H1 (cell line): ENCODE measurements around the gene KIAA0319L. TPM values are rescaled to one million over a fixed set of nuclear protein-coding genes. Genes with fewer than 3 reads are reported as not detected.
A peak's percentile ranks its signal among the peaks of the same experiment; 100 is the strongest.

Experiments
- CTCF ChIA-PET: fragments of 300-600 bp; sonication (Branson Sonifier 250); formaldehyde crosslinking; loops from one replicate; lab custom pipeline; 2021; ENCODE audit not compliant: partially characterized antibody; lab: Charles Lee
- POLR2A ChIA-PET: fragments of 300-600 bp; sonication (Branson Sonifier 250); formaldehyde crosslinking; loops from one replicate; lab custom pipeline; 2021; ENCODE audit warnings: inconsistent platforms; ENCODE audit not compliant: partially characterized antibody; lab: Charles Lee
- DNase-seq, 2 experiments: peaks; one replicate each; pipeline versions ENCODE4 v3.0.0 to v3.0.0-alpha.2; 2010 to 2022; ENCODE audit warnings: low spot score in 2 of 2, low read depth in 1 of 2, mixed read lengths in 1 of 2
- FAIRE-seq: peaks from 2 replicates; lab custom pipeline; 2011; peaks lifted over from hg19 to GRCh38; lab: Jason Lieb, UNC
- H2AFZ ChIP-seq: 2 replicates; pipeline ENCODE4 v1.8.1; 2012; ENCODE audit warnings: low read length, inconsistent platforms
- H2AK5ac ChIP-seq: 2 replicates; pipeline ENCODE4 v1.6.1; 2013; ENCODE audit warnings: low read depth, low read length
- H2BK120ac ChIP-seq: replicated peaks from 2 replicates; pipeline ENCODE3; 2013; ENCODE audit warnings: low read depth, low read length, inconsistent platforms
- H2BK12ac ChIP-seq: 2 replicates; pipeline ENCODE4 v1.6.1; 2013; ENCODE audit warnings: low read depth, low read length
- H2BK15ac ChIP-seq: 2 replicates; pipeline ENCODE4 v1.6.1; 2013; ENCODE audit warnings: low read length
- H2BK20ac ChIP-seq: 2 replicates; pipeline ENCODE4 v1.6.1; 2013; ENCODE audit warnings: low read length
- H2BK5ac ChIP-seq: 2 replicates; pipeline ENCODE4 v1.6.1; 2013; ENCODE audit warnings: low read depth, low read length
- H3K14ac ChIP-seq: 2 replicates; pipeline ENCODE4 v1.6.1; 2013; ENCODE audit warnings: inconsistent platforms; ENCODE audit not compliant: insufficient read length
- H3K18ac ChIP-seq: 2 replicates; pipeline ENCODE4 v1.6.1; 2013; ENCODE audit warnings: low read length; ENCODE audit errors: extremely low read depth
- H3K23ac ChIP-seq: 2 replicates; pipeline ENCODE4 v1.6.1; 2013; ENCODE audit warnings: inconsistent platforms; ENCODE audit not compliant: insufficient read length
- H3K23me2 ChIP-seq: 2 replicates; pipeline ENCODE4 v1.6.1; 2013; ENCODE audit warnings: low read depth, low read length
- H3K27ac ChIP-seq: 2 replicates; pipeline ENCODE4 v1.6.1; 2011; ENCODE audit warnings: low read depth, low read length, inconsistent platforms
- H3K27me3 ChIP-seq, 4 experiments: replicated peaks in 1 of 4; 1 replicate in 1 of 4; 2 replicates in 3 of 4; pipeline versions ENCODE4 v1.6.1 to v1.8.1; 2011 to 2013; ENCODE audit warnings: low read length in 3 of 4, mild to moderate bottlenecking in 3 of 4, inconsistent platforms in 2 of 4, mixed read lengths in 2 of 4, moderate library complexity in 1 of 4; ENCODE audit not compliant: control insufficient read depth in 3 of 4, insufficient read depth in 3 of 4; ENCODE audit errors: extremely low read depth in 1 of 4
- H3K36me3 ChIP-seq, 4 experiments: 2 replicates each; pipeline versions ENCODE4 v1.6.1 to v1.8.1; 2011 to 2013; ENCODE audit warnings: mild to moderate bottlenecking in 4 of 4, low read length in 3 of 4, moderate library complexity in 2 of 4, control low read depth in 1 of 4, inconsistent platforms in 1 of 4; ENCODE audit not compliant: insufficient read depth in 4 of 4, control insufficient read depth in 2 of 4
- H3K4ac ChIP-seq: replicated peaks from 2 replicates; pipeline ENCODE3; 2013; ENCODE audit warnings: low read length, low read depth, mixed read lengths, inconsistent platforms; ENCODE audit not compliant: insufficient read length
- H3K4me1 ChIP-seq, 4 experiments: replicated peaks in 1 of 4; 1 replicate in 1 of 4; 2 replicates in 3 of 4; pipeline versions ENCODE4 v1.6.1 to v1.8.1; 2011 to 2013; ENCODE audit warnings: low read length in 3 of 4, inconsistent platforms in 2 of 4, mixed read lengths in 1 of 4; ENCODE audit not compliant: insufficient read depth in 4 of 4, control insufficient read depth in 3 of 4
- H3K4me2 ChIP-seq, 2 experiments: 2 replicates each; pipeline versions ENCODE4 v1.6.1 to v1.8.1; 2011 to 2013; ENCODE audit warnings: low read depth in 2 of 2, low read length in 2 of 2, control low read depth in 1 of 2, inconsistent platforms in 1 of 2, mild to moderate bottlenecking in 1 of 2; ENCODE audit not compliant: insufficient read depth in 1 of 2
- H3K4me3 ChIP-seq, 4 experiments: fragments of 200-600, 300-600 bp in 1 of 4; sonication (generic), shearing (Covaris generic), sonication (Bioruptor Twin) in 1 of 4; 2 replicates each; pipeline versions ENCODE4 v1.5.1 to v1.8.1; 2011 to 2016; ENCODE audit warnings: low read length in 4 of 4, low read depth in 3 of 4, control low read depth in 2 of 4, inconsistent platforms in 2 of 4, mild to moderate bottlenecking in 2 of 4, mixed read lengths in 1 of 4, moderate library complexity in 1 of 4; ENCODE audit not compliant: insufficient read depth in 2 of 4; ENCODE audit errors: extremely low read depth in 1 of 4
- H3K56ac ChIP-seq: replicated peaks from 2 replicates; pipeline ENCODE3; 2013; ENCODE audit warnings: low read depth, mild to moderate bottlenecking, mixed read lengths, low read length, inconsistent platforms; ENCODE audit not compliant: insufficient read length
- H3K79me1 ChIP-seq: 2 replicates; pipeline ENCODE4 v1.6.1; 2013; ENCODE audit warnings: low read depth, low read length, control low read depth
- H3K79me2 ChIP-seq, 2 experiments: 2 replicates each; pipeline versions ENCODE4 v1.6.1 to v1.8.1; 2012 to 2013; ENCODE audit warnings: low read length in 2 of 2, mild to moderate bottlenecking in 2 of 2, inconsistent platforms in 1 of 2; ENCODE audit not compliant: insufficient read depth in 2 of 2, control insufficient read depth in 1 of 2
- H3K9ac ChIP-seq, 4 experiments: replicated peaks in 1 of 4; 1 replicate in 1 of 4; 2 replicates in 3 of 4; pipeline versions ENCODE4 v1.6.1 to v1.8.1; 2011 to 2013; ENCODE audit warnings: low read depth in 3 of 4, low read length in 3 of 4, control low read depth in 2 of 4, mild to moderate bottlenecking in 2 of 4, moderate library complexity in 2 of 4, inconsistent platforms in 1 of 4; ENCODE audit errors: extremely low read depth in 1 of 4
- H3K9me3 ChIP-seq, 2 experiments: 2 replicates each; pipeline versions ENCODE4 v1.6.1 to v1.8.1; 2012 to 2013; ENCODE audit warnings: mild to moderate bottlenecking in 2 of 2, moderate library complexity in 2 of 2, control low read depth in 1 of 2, inconsistent platforms in 1 of 2, low read depth in 1 of 2, low read length in 1 of 2, mixed read lengths in 1 of 2; ENCODE audit not compliant: insufficient read depth in 2 of 2
- H4K20me1 ChIP-seq, 2 experiments: replicated peaks in 1 of 2; 2 replicates each; pipeline versions ENCODE3 to v1.8.1; 2011 to 2013; ENCODE audit warnings: inconsistent platforms in 2 of 2, low read length in 2 of 2, mild to moderate bottlenecking in 1 of 2; ENCODE audit not compliant: insufficient read depth in 2 of 2, control insufficient read depth in 1 of 2
- H4K5ac ChIP-seq: 2 replicates; pipeline ENCODE4 v1.6.1; 2013; ENCODE audit warnings: low read length, low read depth, mixed read lengths, inconsistent platforms; ENCODE audit not compliant: insufficient read length
- H4K8ac ChIP-seq: 2 replicates; pipeline ENCODE4 v1.8.0; 2013; ENCODE audit warnings: mild to moderate bottlenecking, moderate library complexity, low read length, inconsistent platforms; ENCODE audit not compliant: insufficient read depth; ENCODE audit errors: extremely low read depth
- H4K91ac ChIP-seq: replicated peaks from 2 replicates; pipeline ENCODE3; 2013; ENCODE audit warnings: low read length, mixed read lengths, inconsistent platforms; ENCODE audit not compliant: insufficient read length
- EP300 ChIP-seq, 2 experiments: IDR thresholded peaks; 1 replicate in 1 of 2; 2 replicates in 1 of 2; pipeline ENCODE4 v1.6.1; 2011 to 2012; ENCODE audit warnings: low read depth in 2 of 2, low read length in 2 of 2, mild to moderate bottlenecking in 2 of 2, borderline replicate concordance in 1 of 2, inconsistent platforms in 1 of 2, moderate library complexity in 1 of 2
- FOSL1 ChIP-seq: IDR thresholded peaks from 2 replicates; pipeline ENCODE4 v1.6.1; 2011; ENCODE audit warnings: mild to moderate bottlenecking, low read depth, low read length, moderate library complexity; ENCODE audit not compliant: insufficient read depth
- RAD21 ChIP-seq, 2 experiments: IDR thresholded peaks in 1 of 2; conservative IDR thresholded peaks in 1 of 2; 2 replicates each; pipeline ENCODE4 v1.6.1; 2011; ENCODE audit warnings: low read depth in 2 of 2, low read length in 2 of 2, improper control_type of control experiment in 1 of 2, inconsistent platforms in 1 of 2, mild to moderate bottlenecking in 1 of 2, moderate library complexity in 1 of 2
- SIX5 ChIP-seq: IDR thresholded peaks from 2 replicates; pipeline ENCODE4 v1.6.1; 2011; ENCODE audit warnings: mild to moderate bottlenecking, low read depth, low read length
- WGBS, 2 experiments: shearing (Covaris generic) in 1 of 2; methylation state at CpG; one replicate each; pipeline versions ENCODE4 v1.1.6 to v1.1.7; 2013 to 2015; ENCODE audit warnings: low lambda C conversion rate in 2 of 2, mixed read lengths in 2 of 2, inconsistent platforms in 1 of 2, low coverage in 1 of 2, missing lambda C conversion rate in 1 of 2; ENCODE audit not compliant: insufficient replicate concordance in 2 of 2, insufficient coverage in 1 of 2, insufficient read length in 1 of 2; ENCODE audit errors: extremely low coverage in 1 of 2, missing lambda C conversion rate in 1 of 2; 5-methylcytosine and 5-hydroxymethylcytosine counted together
- polyA plus RNA-seq, 7 experiments: library from polyadenylated mRNA; depleted of rRNA in 3 of 7; stranded (reverse) in 5 of 7; unstranded in 2 of 7; fragments of >200 nt in 5 of 7; fragments of 200-250 nt in 2 of 7; gene quantifications; 1 replicate in 5 of 7; 2 replicates in 1 of 7; 4 replicates in 1 of 7; pipeline versions ENCODE4 v1.2.1 to v1.2.3, GENCODE V29; 2011 to 2013; ENCODE audit warnings: missing spikeins in 2 of 7, mixed read lengths in 2 of 7
- total RNA-seq: library from RNA; stranded (reverse); fragmentation: NEBNext Ultra II Directional; extraction: Animal tissue kit (Norgen Biotek cat#: 25700); gene quantifications from 2 replicates; pipeline ENCODE4 v1.2.1, GENCODE V29; 2021
- TF ChIP-seq, protein P1 (sequence below), 3 experiments: IDR thresholded peaks; 1 replicate in 2 of 3; 2 replicates in 1 of 3; pipeline versions ENCODE4 v1.5.1 to v1.6.1; 2011; ENCODE audit warnings: low read length in 3 of 3, mild to moderate bottlenecking in 3 of 3, inconsistent platforms in 2 of 3, low read depth in 1 of 3, moderate library complexity in 1 of 3; ENCODE audit not compliant: insufficient read depth in 1 of 3; ENCODE audit errors: control extremely low read depth in 1 of 3

The KIAA0319L gene
- total and polyA plus RNA-seq, 2 of the 8 experiments (the other 6 are each of a cell fraction or from before 2014, with no cell fraction given), result 40.1 to 55.7 TPM

DNA sequence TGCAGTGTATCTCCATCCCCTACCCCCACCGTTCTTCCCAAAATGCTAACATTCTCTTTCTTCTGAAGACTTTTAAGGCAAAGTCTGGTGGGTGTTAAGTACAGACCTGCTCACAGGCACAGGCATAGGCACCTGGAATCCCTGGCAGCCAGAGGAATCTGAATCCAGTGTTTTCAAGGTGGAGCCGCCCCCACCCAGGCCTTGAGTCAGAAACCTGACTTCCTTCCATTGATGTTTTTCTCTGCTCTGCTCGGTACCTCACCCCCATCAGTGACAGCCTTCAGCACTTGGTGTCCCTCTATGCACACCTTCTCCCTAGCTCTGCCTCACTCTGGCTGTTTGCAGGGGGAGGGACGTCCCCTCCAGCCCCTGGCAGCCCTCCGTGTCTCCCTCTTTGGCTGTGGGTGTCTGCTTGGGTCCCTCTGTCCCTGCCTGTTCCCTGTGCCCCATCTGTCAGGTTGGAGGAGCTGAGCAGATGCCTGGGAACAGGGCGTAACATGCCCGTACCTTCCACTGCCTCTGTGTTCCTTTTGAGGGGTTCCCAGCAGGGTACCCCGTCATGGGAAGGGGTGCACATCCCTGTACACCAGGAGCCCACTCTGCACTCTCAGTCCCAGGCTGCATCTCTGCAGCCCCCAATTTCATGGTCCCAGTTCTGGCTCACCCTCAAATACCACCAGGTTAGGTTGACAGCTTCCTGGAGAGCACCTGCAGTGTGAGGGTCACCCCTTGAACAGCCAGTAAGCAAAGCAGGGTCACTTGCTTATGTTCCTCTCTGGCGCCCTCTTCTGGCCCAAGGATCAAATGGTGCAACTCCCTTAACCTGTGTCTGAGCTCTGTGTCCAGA, 7.1 kb upstream of the KIAA0319L start:
- Histone ChIP-seq H4K5ac (no peak overlapping the region), H4K20me1 (peaks cover 2 to 27% of the 10 kb centered on the region in 2 experiments), H3K4me1 (0 out of 7 replicates have a peak, but pooled peaks cover 0 to 2% (median 0%) of the 10 kb centered on the region in 4 experiments), H3K23ac (no peak overlapping the region), H2BK15ac (no peak overlapping the region), H2BK20ac (no peak overlapping the region), H2BK5ac (peak overlapping the region; percentile 37), H2BK12ac (no peak overlapping the region), H3K79me1 (peaks cover 3% of the 10 kb centered on the region), H3K9me3 (no peaks in the 10 kb centered on the region), H4K91ac (no peak overlapping the region), H3K56ac (no peak overlapping the region), H3K79me2 (peaks cover 0 to 2% of the 10 kb centered on the region in 2 experiments; a peak in 1 of 4 replicates), H3K27ac (no peak overlapping the region), H3K36me3 (peaks cover 14 to 25% (median 19%) of the 10 kb centered on the region in 4 experiments; a peak in 6 of 8 replicates), H3K4me2 (no peak overlapping the region), H3K18ac (no peak overlapping the region), H3K4ac (no peak overlapping the region), H3K4me3 (no peak overlapping the region), H3K23me2 (peaks cover 2% of the 10 kb centered on the region; the same call in 1 of the 2 replicates), H2BK120ac (no peak overlapping the region), H2AFZ (no peak overlapping the region), H4K8ac (no peak overlapping the region), H3K14ac (no peak overlapping the region), H2AK5ac (no peak overlapping the region), H3K9ac (no peak overlapping the region), H3K27me3 (peaks cover 0 to under 1% (median 0%) of the 10 kb centered on the region in 4 experiments; a peak in 1 of 7 replicates)
- ChIA-PET POLR2A (interaction anchor here (0.7 to 2.1 kb wide), 8 partner anchors 8 to 205 kb away, joined by 3 to 8 read pairs (median 4); partner anchors contain the start of genes CLSPN, KIAA0319L, NCDN and TFAP2E), CTCF (interaction anchor here (0.5 to 5.8 kb wide), 50 partner anchors 8 to 604 kb away, joined by 3 to 81 read pairs (median 4); partner anchors contain the start of genes C1orf216, CLSPN and TFAP2E)
- DNase-seq, result peak in 1 of 2 experiments; percentile 94
- peak; percentile 91 for FAIRE-seq
- TF ChIP-seq RAD21 (IDR thresholded peaks at IDR 0.05 in 1 of 2, conservative IDR thresholded peaks at IDR 0.05 in 1 of 2; ENCODE audit: low read depth in 2 of 2, low read length in 2 of 2) (peak; percentile 64 to 77), FOSL1 (no peak), EP300 (IDR thresholded peaks at IDR 0.05; ENCODE audit: borderline replicate concordance in 1 of 2, low read depth in 2 of 2, low read length in 2 of 2) (peak in 1 of 2 experiments; percentile 37; a peak in 1 of 3 replicates), SIX5 (no peak)
- TF ChIP-seq, protein P1, sequence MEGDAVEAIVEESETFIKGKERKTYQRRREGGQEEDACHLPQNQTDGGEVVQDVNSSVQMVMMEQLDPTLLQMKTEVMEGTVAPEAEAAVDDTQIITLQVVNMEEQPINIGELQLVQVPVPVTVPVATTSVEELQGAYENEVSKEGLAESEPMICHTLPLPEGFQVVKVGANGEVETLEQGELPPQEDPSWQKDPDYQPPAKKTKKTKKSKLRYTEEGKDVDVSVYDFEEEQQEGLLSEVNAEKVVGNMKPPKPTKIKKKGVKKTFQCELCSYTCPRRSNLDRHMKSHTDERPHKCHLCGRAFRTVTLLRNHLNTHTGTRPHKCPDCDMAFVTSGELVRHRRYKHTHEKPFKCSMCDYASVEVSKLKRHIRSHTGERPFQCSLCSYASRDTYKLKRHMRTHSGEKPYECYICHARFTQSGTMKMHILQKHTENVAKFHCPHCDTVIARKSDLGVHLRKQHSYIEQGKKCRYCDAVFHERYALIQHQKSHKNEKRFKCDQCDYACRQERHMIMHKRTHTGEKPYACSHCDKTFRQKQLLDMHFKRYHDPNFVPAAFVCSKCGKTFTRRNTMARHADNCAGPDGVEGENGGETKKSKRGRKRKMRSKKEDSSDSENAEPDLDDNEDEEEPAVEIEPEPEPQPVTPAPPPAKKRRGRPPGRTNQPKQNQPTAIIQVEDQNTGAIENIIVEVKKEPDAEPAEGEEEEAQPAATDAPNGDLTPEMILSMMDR (IDR thresholded peaks at IDR 0.05; ENCODE audit: control extremely low read depth in 1 of 3, insufficient read depth in 1 of 3, low read depth in 1 of 3, low read length in 3 of 3), result peak in 2 of 3 experiments; percentile 86 to 91; a peak in 3 of 4 replicates
- 80% methylated on average over 9 of the region's 9 CpGs; no CpG with 5 or more reads in 1 of the 2 experiments for WGBS, 2 experiments
